Measurements from ENCODE around the gene ZBTB45. TPM values are rescaled to one million over a fixed set of nuclear protein-coding genes. Genes with fewer than 3 reads are reported as not detected.

The ZBTB45 gene
- total RNA-seq, 1 donor from 2014 or later, result 27.2 TPM

GRCh38 chr19:58500242-58500641, 19.4 kb downstream of the ZBTB45 start:
- Mint-ChIP-seq H3K4me1 (ENCODE audit: low read depth, unreplicated experiment) (peaks cover 6% of the 10 kb centered on the region), H3K4me3 (ENCODE audit: unreplicated experiment) (peak overlapping the region; percentile 96), H3K27me3 (ENCODE audit: unreplicated experiment) (peaks cover 16% of the 10 kb centered on the region), H3K9me3 (ENCODE audit: unreplicated experiment) (peaks cover 14% of the 10 kb centered on the region), H3K36me3 (ENCODE audit: unreplicated experiment) (peaks cover 7% of the 10 kb centered on the region), H3K27ac (ENCODE audit: unreplicated experiment) (peak overlapping the region; percentile 90)
- no peak for DNase-seq
- TF ChIP-seq CTCF (IDR thresholded peaks at IDR 0.05; ENCODE audit: partially characterized antibody, unreplicated experiment), result no peak

GRCh38 chr19:58499021-58499927, 20.3 kb downstream of the ZBTB45 start:
- peak; percentile 99 for DNase-seq
- Mint-ChIP-seq H3K27ac (ENCODE audit: unreplicated experiment) (peak overlapping the region; percentile 90), H3K9me3 (ENCODE audit: unreplicated experiment) (peaks cover 14% of the 10 kb centered on the region), H3K27me3 (ENCODE audit: unreplicated experiment) (peaks cover 16% of the 10 kb centered on the region), H3K4me3 (ENCODE audit: unreplicated experiment) (peak overlapping the region; percentile 96), H3K4me1 (ENCODE audit: low read depth, unreplicated experiment) (peaks cover 6% of the 10 kb centered on the region), H3K36me3 (ENCODE audit: unreplicated experiment) (peaks cover 7% of the 10 kb centered on the region)
- TF ChIP-seq CTCF (IDR thresholded peaks at IDR 0.05; ENCODE audit: partially characterized antibody, unreplicated experiment), result peak; percentile 63

- Mint-ChIP-seq H3K36me3 (ENCODE audit: unreplicated experiment) (peaks cover 7% of the 10 kb centered on the region), H3K27ac (ENCODE audit: unreplicated experiment) (no peak overlapping the region), H3K4me3 (ENCODE audit: unreplicated experiment) (peak overlapping the region; percentile 96), H3K4me1 (ENCODE audit: low read depth, unreplicated experiment) (peaks cover 6% of the 10 kb centered on the region), H3K27me3 (ENCODE audit: unreplicated experiment) (peaks cover 16% of the 10 kb centered on the region), H3K9me3 (ENCODE audit: unreplicated experiment) (peaks cover 14% of the 10 kb centered on the region)
- DNase-seq, result no peak
- no peak for TF ChIP-seq CTCF (IDR thresholded peaks at IDR 0.05; ENCODE audit: partially characterized antibody, unreplicated experiment)
Observed at GRCh38 chr19:58498316-58499020, 21.1 kb downstream of the ZBTB45 start.

GRCh38 chr19:58497634-58498170, 21.9 kb downstream of the ZBTB45 start:
- no peak for TF ChIP-seq CTCF (IDR thresholded peaks at IDR 0.05; ENCODE audit: partially characterized antibody, unreplicated experiment)
- DNase-seq, result no peak
- Mint-ChIP-seq H3K27me3 (ENCODE audit: unreplicated experiment) (peaks cover 12% of the 10 kb centered on the region), H3K9me3 (ENCODE audit: unreplicated experiment) (peaks cover 14% of the 10 kb centered on the region), H3K27ac (ENCODE audit: unreplicated experiment) (no peak overlapping the region), H3K4me1 (ENCODE audit: low read depth, unreplicated experiment) (peaks cover 6% of the 10 kb centered on the region), H3K4me3 (ENCODE audit: unreplicated experiment) (peak overlapping the region; percentile 30), H3K36me3 (ENCODE audit: unreplicated experiment) (peaks cover 7% of the 10 kb centered on the region)
